HG03103 (cell line): ENCODE measurements around the gene SNX30.

ENCODE experiments used
- ATAC-seq: cut with Tn5 transposase; IDR thresholded peaks from one replicate; pipeline ENCODE4 v1.9.1; 2021; ENCODE audit warnings: low read depth; ENCODE audit not compliant: unreplicated experiment

Gene SNX30

DNA sequence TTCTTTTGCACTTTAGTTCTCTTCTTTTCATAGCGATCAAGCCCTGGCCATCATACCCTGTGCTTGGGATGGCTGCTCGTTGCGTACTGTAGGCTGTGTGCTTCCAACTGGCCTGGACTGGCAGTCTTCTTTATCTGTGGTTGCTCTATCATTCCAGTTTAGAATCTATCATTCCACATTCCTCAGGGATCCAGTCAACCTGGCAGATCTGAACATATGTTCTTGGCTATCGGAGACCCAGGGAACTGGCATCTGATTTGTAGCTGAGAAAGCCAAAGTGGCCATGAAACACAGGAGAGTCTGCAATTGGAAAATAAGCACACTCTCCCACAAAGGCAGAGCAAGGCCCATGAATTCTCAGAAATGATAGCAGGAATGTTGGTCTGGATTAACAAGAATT, 162.8 kb downstream of the SNX30 start:
- ATAC-seq, result no peak

DNA sequence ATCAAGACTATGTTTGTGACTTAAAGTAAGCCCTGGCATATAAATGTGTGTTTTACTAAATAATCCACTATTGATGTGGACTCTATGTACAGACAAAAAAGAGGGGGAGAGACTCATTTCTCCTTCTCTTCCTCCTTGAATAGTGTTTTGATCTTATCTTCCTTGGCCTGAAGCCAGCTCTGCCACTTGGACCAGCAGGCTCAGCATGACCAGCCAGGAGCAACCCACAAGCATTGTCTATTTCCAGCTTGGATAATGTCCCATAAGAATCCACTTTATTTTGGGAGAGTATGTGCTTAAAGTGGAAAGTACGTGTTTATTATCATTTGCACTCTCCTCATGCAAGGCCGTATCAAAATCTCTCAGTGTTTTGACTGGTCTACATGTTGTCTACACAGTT, 164.0 kb downstream of the SNX30 start:
- ATAC-seq, result no peak

DNA sequence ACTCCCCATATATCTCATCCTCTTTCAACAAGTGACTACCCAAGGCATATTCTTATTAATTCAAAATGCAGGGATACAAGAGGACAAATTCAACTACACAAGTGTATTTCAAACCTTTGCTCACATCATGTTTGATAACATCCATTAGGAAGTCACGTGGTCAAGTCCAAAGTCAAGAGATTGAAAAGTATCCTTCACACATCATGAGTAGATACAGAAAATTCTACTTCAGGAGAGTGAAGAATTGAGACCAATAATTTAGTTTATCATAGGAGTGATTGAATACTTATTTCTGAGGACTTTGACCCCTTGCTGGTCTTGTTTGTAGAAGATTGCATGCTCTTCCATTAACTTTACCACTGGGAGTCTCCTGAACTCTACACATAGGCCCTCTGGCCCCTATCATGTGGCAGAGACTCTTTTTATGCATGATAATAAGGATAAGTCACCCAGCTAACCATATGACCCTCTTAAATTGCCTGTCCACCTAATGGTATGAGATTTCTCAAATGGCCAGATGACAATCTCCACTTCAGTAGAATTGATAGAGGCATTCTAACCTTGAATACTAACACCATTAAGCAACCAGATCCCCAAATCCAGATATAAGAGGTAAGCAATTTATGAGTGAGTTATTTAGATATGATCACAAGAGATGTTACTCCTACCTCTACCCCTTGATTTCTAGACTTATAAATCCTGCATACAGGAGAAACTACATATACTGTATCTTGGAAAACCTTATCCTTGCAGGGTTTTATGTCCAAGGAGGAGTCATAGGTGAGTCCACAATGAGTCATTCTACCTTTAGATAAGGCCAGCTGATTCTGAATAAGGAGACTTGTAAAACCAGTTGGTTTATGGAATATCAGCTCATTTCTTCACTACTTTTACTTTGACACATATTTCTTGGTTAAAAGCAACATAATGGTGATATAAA, 166.8 kb downstream of the SNX30 start:
- ATAC-seq, result no peak

DNA sequence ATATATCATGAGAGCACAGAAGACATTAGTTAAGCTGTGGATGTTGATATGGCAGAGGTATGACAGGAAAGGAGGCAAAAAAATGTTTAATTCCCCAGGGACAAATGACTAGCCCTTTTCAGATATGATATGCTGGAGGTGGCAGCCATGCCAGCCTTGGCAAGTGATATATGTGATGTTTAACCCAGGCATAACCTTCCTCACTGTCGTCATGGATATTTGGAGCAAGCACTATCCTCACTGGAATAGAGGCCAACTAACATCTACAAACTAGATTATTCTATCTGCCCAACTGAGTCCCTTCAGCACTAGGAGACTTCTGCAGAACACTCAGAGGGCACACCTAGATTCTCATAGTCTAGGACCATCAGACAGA, 167.4 kb downstream of the SNX30 start:
- ATAC-seq, result no peak

DNA sequence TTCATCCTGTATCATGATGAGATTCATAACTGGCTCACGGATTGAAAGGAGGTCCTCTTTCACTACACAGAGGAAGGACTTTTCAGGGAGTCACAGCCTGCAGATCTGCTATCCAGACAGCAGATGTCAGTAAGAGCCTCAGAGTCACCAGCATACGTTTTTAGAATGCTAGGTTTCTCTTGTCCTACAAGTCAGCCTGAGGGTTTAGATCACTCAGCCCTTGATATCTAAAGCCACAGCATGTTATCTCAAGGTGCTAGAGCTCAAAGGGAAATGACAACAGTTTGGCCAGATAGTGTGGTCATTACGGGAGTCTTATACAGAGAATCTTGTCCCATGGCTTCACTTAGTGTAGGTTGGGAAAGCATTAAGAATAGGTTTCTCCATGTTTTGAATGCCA, 171.0 kb downstream of the SNX30 start:
- peak; percentile 77 for ATAC-seq
